ENCODE data around the gene LRBA.

DNA sequence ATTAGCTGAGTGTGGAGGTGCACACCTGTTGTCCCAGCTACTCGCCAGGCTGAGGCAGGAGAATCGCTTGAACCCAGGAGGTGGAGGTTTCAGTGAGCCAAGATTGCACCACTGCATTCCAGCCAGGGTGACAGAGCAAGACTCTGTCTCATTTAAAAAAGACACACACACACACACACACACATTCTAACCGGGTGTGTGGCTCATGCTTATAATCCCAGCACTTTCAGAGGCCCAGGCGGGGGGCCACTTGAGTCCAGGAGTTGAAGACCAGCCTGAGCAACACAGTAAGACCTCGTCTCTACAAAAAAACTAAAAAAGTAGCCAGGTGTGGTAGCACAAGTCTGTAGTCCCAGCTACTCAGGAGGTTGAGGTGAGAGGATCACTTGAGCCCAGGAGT lies 152.3 kb downstream of the LRBA start:
- TF ChIP-seq CTCF (IDR thresholded peaks at IDR 0.05; ENCODE audit: low read length) = no peak
- TF ChIP-seq EZH2 (optimal IDR thresholded peaks at IDR 0.05; ENCODE audit: low read depth, low read length) = no peak
- TF ChIP-seq EZH2phosphoT487 (IDR thresholded peaks at IDR 0.05; ENCODE audit: low read length) = no peak

Data from MM.1S (cell line).